Caco-2 (cell line): ENCODE results near the gene SOX3. TPM values are rescaled to one million over a fixed set of nuclear protein-coding genes. Genes with fewer than 3 reads are reported as not detected.

Experiments used
- BruUV-seq: library from RNA; stranded (reverse); fragments of 400-500 nt; replicated peaks from 2 replicates; lab custom pipeline; 2021; lab: Mats Ljungman, UMichigan
- CTCF ChIA-PET: fragments of 300-600 bp; sonication (Branson Sonifier 250); formaldehyde crosslinking; loops from one replicate; lab custom pipeline; 2022; ENCODE audit warnings: antibody characterized with exemption; lab: Charles Lee
- POLR2A ChIA-PET: fragments of 300-600 bp; sonication (Branson Sonifier 250); formaldehyde crosslinking; loops from one replicate; lab custom pipeline; 2022; ENCODE audit warnings: antibody characterized with exemption; lab: Charles Lee
- DNase-seq, 2 experiments: peaks; one replicate each; pipeline versions ENCODE4 v3.0.0 to v3.0.0-alpha.2; 2020 to 2022
- H3K27me3 ChIP-seq: replicated peaks from 2 replicates; pipeline ENCODE4 v1.6.0; 2011; ENCODE audit warnings: low read length; ENCODE audit not compliant: control insufficient read depth, insufficient read depth
- H3K36me3 ChIP-seq: 2 replicates; pipeline ENCODE4 v1.5.1; 2011; ENCODE audit warnings: low read length; ENCODE audit not compliant: control insufficient read depth, insufficient read depth
- H3K4me1 ChIP-seq: fragments of 250-450 bp; sonication (Bioruptor Pico); 2 replicates; pipeline ENCODE4 v1.5.1; 2020; ENCODE audit warnings: mild to moderate bottlenecking
- H3K4me3 ChIP-seq: 2 replicates; pipeline ENCODE4 v1.5.1; 2011; ENCODE audit warnings: low read depth, mild to moderate bottlenecking, control low read depth, low read length
- H3K9me3 ChIP-seq: fragments of 250-450 bp; sonication (Bioruptor Pico); 2 replicates; pipeline ENCODE4 v1.5.1; 2020; ENCODE audit warnings: mild to moderate bottlenecking, moderate library complexity
- H3K27ac Mint-ChIP-seq: one replicate; pipeline ENCODE4 v1.8.0; 2022; ENCODE audit warnings: mixed read lengths; ENCODE audit not compliant: unreplicated experiment
- H3K27me3 Mint-ChIP-seq: one replicate; pipeline ENCODE4 v1.8.0; 2022; ENCODE audit warnings: mixed read lengths; ENCODE audit not compliant: insufficient read depth, unreplicated experiment
- H3K36me3 Mint-ChIP-seq: one replicate; pipeline ENCODE4 v1.8.0; 2022; ENCODE audit warnings: mild to moderate bottlenecking, mixed read lengths; ENCODE audit not compliant: insufficient read depth, unreplicated experiment
- H3K4me1 Mint-ChIP-seq: one replicate; pipeline ENCODE4 v1.8.0; 2022; ENCODE audit warnings: low read depth, mixed read lengths; ENCODE audit not compliant: unreplicated experiment
- H3K4me3 Mint-ChIP-seq: one replicate; pipeline ENCODE4 v1.8.0; 2022; ENCODE audit warnings: mild to moderate bottlenecking, moderate library complexity, mixed read lengths; ENCODE audit not compliant: unreplicated experiment
- H3K9me3 Mint-ChIP-seq: one replicate; pipeline ENCODE4 v1.8.0; 2022; ENCODE audit warnings: mixed read lengths; ENCODE audit not compliant: unreplicated experiment
- CTCF ChIP-seq, 2 experiments: fragments of 200-600 bp in 1 of 2; IDR thresholded peaks; 1 replicate in 1 of 2; 2 replicates in 1 of 2; pipeline versions ENCODE4 v1.5.1 to v1.8.0; 2011 to 2022; ENCODE audit warnings: antibody characterized with exemption in 1 of 2, control low read depth in 1 of 2, inconsistent platforms in 1 of 2, low read depth in 1 of 2, low read length in 1 of 2, mild to moderate bottlenecking in 1 of 2, moderate library complexity in 1 of 2; ENCODE audit not compliant: insufficient read depth in 1 of 2, severe bottlenecking in 1 of 2, unreplicated experiment in 1 of 2
- intact Hi-C: fragments of 100-400 bp; cut with micrococcal nuclease; formaldehyde crosslinking; loops from one replicate; pipeline ENCODE4 v1.10.0; 2022; ENCODE audit not compliant: unreplicated experiment
- total RNA-seq: library from RNA; stranded (reverse); gene quantifications from 2 replicates; pipeline ENCODE4 v1.2.3, GENCODE V29; 2022

The SOX3 gene
- total RNA-seq, 1 experiment from 2014 or later = not detected

- no TSS peak for BruUV-seq
- Mint-ChIP-seq H3K4me3 (no peak overlapping the region), H3K9me3 (no peaks in the 10 kb centered on the region), H3K4me1 (no peaks in the 10 kb centered on the region), H3K36me3 (no peaks in the 10 kb centered on the region), H3K27me3 (no peaks in the 10 kb centered on the region), H3K27ac (no peak overlapping the region)
- no peaks in the 10 kb centered on the region for H3K9me3 ChIP-seq
- no peaks in the 10 kb centered on the region for H3K36me3 ChIP-seq
- TF ChIP-seq CTCF (IDR thresholded peaks at IDR 0.05; ENCODE audit: insufficient read depth in 1 of 2, low read depth in 1 of 2, low read length in 1 of 2, severe bottlenecking in 1 of 2, unreplicated experiment in 1 of 2) = no peak
- H3K4me1 ChIP-seq = no peaks in the 10 kb centered on the region
- no peak overlapping the region for H3K4me3 ChIP-seq
- intact Hi-C loops = no loop called here
- no peaks in the 10 kb centered on the region for H3K27me3 ChIP-seq
- ChIA-PET CTCF (no interaction called here), POLR2A (no interaction called here)
- DNase-seq = no peak
Observed at GRCh38 chrX:140509468-140510305, 4.8 kb upstream of the SOX3 start.

GRCh38 chrX:140508958-140509357 is 4.1 kb upstream of the SOX3 start:
- H3K4me3 Mint-ChIP-seq = no peak overlapping the region
- no TSS peak for BruUV-seq
- H3K9me3 ChIP-seq = no peaks in the 10 kb centered on the region
- H3K9me3 Mint-ChIP-seq = no peaks in the 10 kb centered on the region
- H3K27me3 Mint-ChIP-seq = no peaks in the 10 kb centered on the region
- CTCF ChIA-PET = no interaction called here
- H3K4me3 ChIP-seq = no peak overlapping the region
- POLR2A ChIA-PET = no interaction called here
- H3K4me1 Mint-ChIP-seq = no peaks in the 10 kb centered on the region
- H3K4me1 ChIP-seq = no peaks in the 10 kb centered on the region
- no peak overlapping the region for H3K27ac Mint-ChIP-seq
- no peaks in the 10 kb centered on the region for H3K36me3 ChIP-seq
- TF ChIP-seq CTCF (IDR thresholded peaks at IDR 0.05; ENCODE audit: insufficient read depth in 1 of 2, low read depth in 1 of 2, low read length in 1 of 2, severe bottlenecking in 1 of 2, unreplicated experiment in 1 of 2) = no peak
- intact Hi-C loops = no loop called here
- H3K36me3 Mint-ChIP-seq = no peaks in the 10 kb centered on the region
- DNase-seq = no peak
- no peaks in the 10 kb centered on the region for H3K27me3 ChIP-seq

GRCh38 chrX:140507982-140508305 is 3.1 kb upstream of the SOX3 start:
- BruUV-seq = no TSS peak
- no peak for TF ChIP-seq CTCF (IDR thresholded peaks at IDR 0.05; ENCODE audit: insufficient read depth in 1 of 2, low read depth in 1 of 2, low read length in 1 of 2, severe bottlenecking in 1 of 2, unreplicated experiment in 1 of 2)
- ChIA-PET CTCF (no interaction called here), POLR2A (no interaction called here)
- Mint-ChIP-seq H3K4me1 (no peaks in the 10 kb centered on the region), H3K9me3 (no peaks in the 10 kb centered on the region), H3K27ac (no peak overlapping the region), H3K36me3 (no peaks in the 10 kb centered on the region), H3K4me3 (no peak overlapping the region), H3K27me3 (no peaks in the 10 kb centered on the region)
- Histone ChIP-seq H3K4me1 (no peaks in the 10 kb centered on the region), H3K9me3 (no peaks in the 10 kb centered on the region), H3K4me3 (no peak overlapping the region), H3K27me3 (no peaks in the 10 kb centered on the region), H3K36me3 (no peaks in the 10 kb centered on the region)
- intact Hi-C loops = no loop called here
- no peak for DNase-seq
